Activated T-helper 2 cell treated with anti-CD3 and anti-CD28 coated beads, Interferon-gamma antibody, Interleukin-2, Interleukin-4, amounts not matched to agents 10 μg/mL and 5 μg/mL and 100 μg/mL, durations not matched to agents 14 hours and 24 hours and 36 hours (primary cell): ENCODE results near the gene ANKRD44. TPM values are rescaled to one million over a fixed set of nuclear protein-coding genes. Genes with fewer than 3 reads are reported as not detected.

Source experiments
- DNase-seq: peaks from one replicate; pipeline ENCODE4 v3.0.0; 2021; ENCODE audit warnings: low spot score
- H3K27ac Mint-ChIP-seq: one replicate; pipeline ENCODE4 v1.8.0; 2021; ENCODE audit warnings: mixed read lengths
- H3K27me3 Mint-ChIP-seq: one replicate; pipeline ENCODE4 v1.8.0; 2021; ENCODE audit warnings: low read depth, mixed read lengths
- H3K36me3 Mint-ChIP-seq: one replicate; pipeline ENCODE4 v1.8.0; 2021; ENCODE audit warnings: low read depth, mixed read lengths
- H3K4me1 Mint-ChIP-seq: one replicate; pipeline ENCODE4 v1.8.0; 2021; ENCODE audit warnings: low read depth, mixed read lengths
- H3K4me3 Mint-ChIP-seq: one replicate; pipeline ENCODE4 v1.8.0; 2021; ENCODE audit warnings: low read depth, mild to moderate bottlenecking, moderate library complexity, mixed read lengths
- H3K9me3 Mint-ChIP-seq: one replicate; pipeline ENCODE4 v1.8.0; 2021; ENCODE audit warnings: mixed read lengths
- intact Hi-C: fragments of 100-400 bp; cut with micrococcal nuclease; formaldehyde crosslinking; loops from one replicate; pipeline ENCODE4 v1.15.1; 2023
- total RNA-seq: library from RNA; stranded (reverse); gene quantifications from 2 replicates; pipeline ENCODE4 v1.2.3, GENCODE V29; 2022

The ANKRD44 gene
- total RNA-seq, 1 donor from 2014 or later, result 120 TPM

DNA sequence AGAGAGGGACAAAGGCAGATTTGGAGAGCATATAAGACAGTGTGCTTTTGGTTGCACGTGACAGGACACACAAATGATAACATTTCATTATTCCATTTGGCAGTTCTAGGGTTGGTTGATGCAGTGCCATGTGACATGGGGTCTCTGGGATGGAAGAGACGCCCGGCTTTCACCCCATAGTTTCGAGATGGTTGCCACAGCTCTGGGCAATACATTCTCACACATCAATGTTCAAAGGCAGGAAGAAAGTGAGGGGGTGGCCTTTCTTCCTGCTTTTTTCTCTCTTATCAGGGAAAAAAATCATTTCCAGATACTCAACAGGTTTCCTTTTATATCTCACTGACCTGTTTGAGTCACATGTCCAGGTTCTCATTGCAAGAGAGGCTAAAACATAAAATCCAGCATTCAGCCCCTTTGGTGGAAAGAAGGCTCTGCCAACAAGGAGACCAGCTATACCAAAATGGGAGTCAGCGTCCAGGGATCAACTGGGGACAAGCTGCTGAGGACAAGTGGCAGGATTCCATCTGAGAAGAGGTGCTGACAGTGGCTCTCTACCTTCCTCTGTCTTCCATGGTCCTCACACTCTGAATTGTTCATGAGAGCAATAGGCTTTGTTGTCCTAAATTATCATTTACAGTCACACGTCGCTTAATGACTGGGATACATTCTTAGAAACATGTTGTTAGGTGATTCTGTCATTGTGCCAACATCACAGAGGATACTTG is 29.1 kb upstream of the ANKRD44 start:
- no peak overlapping the region for H3K4me3 Mint-ChIP-seq
- H3K27ac Mint-ChIP-seq, result peak overlapping the region; percentile 14
- peaks cover 13% of the 10 kb centered on the region for H3K4me1 Mint-ChIP-seq
- H3K36me3 Mint-ChIP-seq, result no peaks in the 10 kb centered on the region
- no peaks in the 10 kb centered on the region for H3K9me3 Mint-ChIP-seq
- no peaks in the 10 kb centered on the region for H3K27me3 Mint-ChIP-seq
- intact Hi-C loops, result no loop called here
- no peak for DNase-seq

DNA sequence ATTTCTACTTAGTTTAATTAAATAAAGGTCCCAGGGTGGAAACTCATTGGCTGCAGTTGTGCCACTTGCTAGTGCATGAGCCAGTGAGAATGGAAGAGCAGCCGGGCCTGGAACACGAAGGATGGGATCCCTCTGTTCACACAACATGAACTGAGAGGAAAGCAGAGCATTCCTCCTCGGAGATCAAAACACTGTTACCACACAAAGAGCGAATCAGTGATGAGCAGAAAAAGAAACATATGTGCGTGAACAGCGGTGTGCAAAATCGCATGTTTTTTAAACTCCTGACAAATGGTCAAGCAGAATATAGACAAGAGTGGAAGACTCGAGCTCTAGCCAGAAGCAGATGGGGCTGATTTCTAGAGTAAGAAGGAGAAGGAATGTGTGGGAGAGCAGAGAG is 28.4 kb upstream of the ANKRD44 start:
- intact Hi-C loops, result no loop called here

DNA sequence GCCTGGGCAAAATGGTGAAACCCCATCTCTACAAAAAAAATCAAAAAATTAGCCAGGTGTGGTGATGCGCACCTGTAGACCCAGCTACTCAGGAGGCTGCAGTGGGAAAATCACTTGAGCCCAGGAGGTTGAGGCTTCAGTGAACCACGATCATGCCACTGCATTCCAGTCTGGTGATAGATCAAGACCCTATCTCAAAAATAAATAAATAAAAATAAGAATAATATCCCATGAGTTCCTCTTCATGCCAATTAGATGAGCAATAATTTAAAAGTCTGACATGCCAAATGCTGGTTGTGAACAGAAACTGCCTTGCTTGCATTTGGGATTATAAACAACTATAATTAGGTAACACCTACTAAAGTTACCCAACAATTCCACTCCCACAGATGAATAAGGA is 22.1 kb upstream of the ANKRD44 start:
- Mint-ChIP-seq H3K36me3 (peaks cover 15% of the 10 kb centered on the region), H3K4me3 (no peak overlapping the region), H3K27ac (no peak overlapping the region), H3K9me3 (peaks cover 20% of the 10 kb centered on the region), H3K27me3 (no peaks in the 10 kb centered on the region), H3K4me1 (peaks cover 14% of the 10 kb centered on the region)
- intact Hi-C loops, result no loop called here
- DNase-seq, result no peak

More for the DNA sequence above, 28.4 kb upstream of the ANKRD44 start:
- H3K27me3 Mint-ChIP-seq, result no peaks in the 10 kb centered on the region
- no peak for DNase-seq
- H3K27ac Mint-ChIP-seq, result peak overlapping the region; percentile 14
- no peaks in the 10 kb centered on the region for H3K9me3 Mint-ChIP-seq
- peaks cover 13% of the 10 kb centered on the region for H3K4me1 Mint-ChIP-seq
- H3K36me3 Mint-ChIP-seq, result no peaks in the 10 kb centered on the region
- no peak overlapping the region for H3K4me3 Mint-ChIP-seq

DNA sequence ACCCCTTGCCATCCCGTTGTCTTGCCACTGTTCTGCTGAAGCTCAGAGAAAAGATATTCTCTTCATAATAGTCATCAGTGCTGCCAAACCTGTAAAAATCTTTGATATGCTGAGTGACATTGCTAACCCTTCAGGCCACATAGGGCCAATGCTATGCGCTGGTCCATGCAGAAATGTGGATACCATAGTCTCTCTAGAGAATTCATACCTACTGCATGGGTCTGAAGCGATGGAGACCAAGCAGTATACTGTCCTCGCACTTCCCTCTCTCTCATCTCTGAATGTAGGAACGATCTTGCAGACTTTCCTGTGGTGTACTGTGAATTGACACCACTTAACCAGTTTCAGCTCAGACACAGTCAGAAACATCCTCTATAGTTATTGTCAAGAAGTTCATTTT is 17.9 kb upstream of the ANKRD44 start:
- intact Hi-C loops, result loop anchor here (5.0 kb wide), 1 partner anchor 34 kb away; no protein-coding TSS in a partner anchor
- peaks cover 20% of the 10 kb centered on the region for H3K9me3 Mint-ChIP-seq
- peaks cover 15% of the 10 kb centered on the region for H3K36me3 Mint-ChIP-seq
- no peaks in the 10 kb centered on the region for H3K27me3 Mint-ChIP-seq
- no peak for DNase-seq
- peaks cover 45% of the 10 kb centered on the region for H3K4me1 Mint-ChIP-seq
- peak overlapping the region; percentile 95 for H3K27ac Mint-ChIP-seq
- peak overlapping the region; percentile 28 for H3K4me3 Mint-ChIP-seq

DNA sequence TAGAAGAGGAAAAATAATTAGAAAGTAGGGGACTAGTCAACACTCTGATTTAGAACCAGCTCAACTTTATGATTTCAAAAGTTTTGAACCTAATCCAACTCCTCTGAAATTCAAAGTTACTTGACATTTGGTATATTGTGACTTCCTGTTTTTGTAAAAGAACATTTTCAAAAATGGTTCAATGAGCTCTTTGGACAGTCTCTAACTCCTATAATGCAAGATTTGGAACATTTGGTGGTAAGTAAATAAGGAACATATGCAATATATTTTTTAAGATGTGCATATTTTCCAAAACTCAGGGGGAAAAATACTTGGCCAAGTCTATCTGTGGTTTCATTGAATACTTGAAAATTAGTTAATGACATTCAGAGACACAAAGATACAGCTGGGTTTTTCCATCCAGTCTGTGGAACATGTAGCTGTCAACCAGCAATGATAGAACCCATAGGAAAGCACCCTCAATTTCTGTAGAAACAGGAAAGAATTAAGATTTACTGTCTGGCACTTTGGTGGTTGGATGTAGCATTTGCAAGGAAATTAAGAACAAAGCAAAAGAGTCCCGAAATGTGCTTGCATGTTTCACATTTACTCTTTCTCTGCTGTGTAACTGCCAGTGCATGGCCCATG is 17.0 kb upstream of the ANKRD44 start:
- Mint-ChIP-seq H3K4me3 (peak overlapping the region; percentile 40), H3K36me3 (peaks cover 15% of the 10 kb centered on the region), H3K9me3 (peaks cover 20% of the 10 kb centered on the region), H3K27ac (peak overlapping the region; percentile 95), H3K27me3 (no peaks in the 10 kb centered on the region), H3K4me1 (peaks cover 54% of the 10 kb centered on the region)
- intact Hi-C loops, result loop anchor here (1.0 to 5.0 kb wide), 2 partner anchors 19 to 35 kb away; no protein-coding TSS in a partner anchor
- no peak for DNase-seq

DNA sequence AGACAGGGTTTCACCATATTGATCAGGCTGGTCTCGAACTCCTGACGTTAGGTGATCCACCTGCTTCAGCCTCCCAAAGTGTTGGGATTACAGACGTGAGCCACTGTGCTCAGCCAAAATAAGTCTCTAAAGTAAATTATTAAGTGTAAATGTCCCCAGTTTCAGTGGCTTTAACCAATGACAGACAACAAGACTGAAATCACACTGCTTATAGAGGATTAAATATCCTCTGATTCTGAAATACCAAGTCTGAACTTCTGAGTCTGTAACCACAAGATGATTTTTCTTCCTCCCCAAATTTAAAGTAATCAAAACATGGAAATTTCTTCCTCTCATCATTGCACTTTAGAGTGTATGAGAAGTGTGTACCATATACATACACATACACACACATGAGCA is 16.5 kb upstream of the ANKRD44 start:
- Mint-ChIP-seq H3K4me3 (peak overlapping the region; percentile 40), H3K27me3 (no peaks in the 10 kb centered on the region), H3K9me3 (peaks cover 20% of the 10 kb centered on the region)

DNA sequence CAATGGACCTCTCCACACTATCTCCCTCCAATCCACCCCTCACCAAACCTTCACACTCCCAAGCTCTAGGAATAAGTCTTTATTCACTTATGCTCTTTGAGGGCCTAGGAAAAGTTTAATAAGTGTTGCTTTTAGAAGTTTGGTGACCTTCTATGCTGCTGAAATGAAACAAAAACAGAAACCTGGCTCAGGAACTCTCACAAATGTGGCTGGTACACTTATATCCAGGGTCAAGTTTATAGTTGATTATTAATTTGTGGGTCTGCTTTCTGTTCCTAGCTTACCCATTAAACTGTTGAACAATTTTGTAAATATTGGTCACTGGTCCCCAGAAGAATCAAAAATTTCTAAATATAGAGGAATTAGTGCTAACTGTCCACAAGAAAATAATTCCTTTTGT is 14.2 kb upstream of the ANKRD44 start:
- Mint-ChIP-seq H3K9me3 (peaks cover 6% of the 10 kb centered on the region), H3K27ac (peak overlapping the region; percentile 83), H3K27me3 (no peaks in the 10 kb centered on the region), H3K4me1 (peaks cover 64% of the 10 kb centered on the region), H3K4me3 (peak overlapping the region; percentile 31), H3K36me3 (peaks cover 4% of the 10 kb centered on the region)
- intact Hi-C loops, result loop anchor here (5.0 kb wide), 1 partner anchor 38 kb away; no protein-coding TSS in a partner anchor
- no peak for DNase-seq

More for the DNA sequence above, 16.5 kb upstream of the ANKRD44 start:
- peaks cover 15% of the 10 kb centered on the region for H3K36me3 Mint-ChIP-seq
- peak overlapping the region; percentile 95 for H3K27ac Mint-ChIP-seq
- intact Hi-C loops, result loop anchor here (1.0 to 5.0 kb wide), 2 partner anchors 19 to 35 kb away; no protein-coding TSS in a partner anchor
- DNase-seq, result no peak
- peaks cover 55% of the 10 kb centered on the region for H3K4me1 Mint-ChIP-seq

DNA sequence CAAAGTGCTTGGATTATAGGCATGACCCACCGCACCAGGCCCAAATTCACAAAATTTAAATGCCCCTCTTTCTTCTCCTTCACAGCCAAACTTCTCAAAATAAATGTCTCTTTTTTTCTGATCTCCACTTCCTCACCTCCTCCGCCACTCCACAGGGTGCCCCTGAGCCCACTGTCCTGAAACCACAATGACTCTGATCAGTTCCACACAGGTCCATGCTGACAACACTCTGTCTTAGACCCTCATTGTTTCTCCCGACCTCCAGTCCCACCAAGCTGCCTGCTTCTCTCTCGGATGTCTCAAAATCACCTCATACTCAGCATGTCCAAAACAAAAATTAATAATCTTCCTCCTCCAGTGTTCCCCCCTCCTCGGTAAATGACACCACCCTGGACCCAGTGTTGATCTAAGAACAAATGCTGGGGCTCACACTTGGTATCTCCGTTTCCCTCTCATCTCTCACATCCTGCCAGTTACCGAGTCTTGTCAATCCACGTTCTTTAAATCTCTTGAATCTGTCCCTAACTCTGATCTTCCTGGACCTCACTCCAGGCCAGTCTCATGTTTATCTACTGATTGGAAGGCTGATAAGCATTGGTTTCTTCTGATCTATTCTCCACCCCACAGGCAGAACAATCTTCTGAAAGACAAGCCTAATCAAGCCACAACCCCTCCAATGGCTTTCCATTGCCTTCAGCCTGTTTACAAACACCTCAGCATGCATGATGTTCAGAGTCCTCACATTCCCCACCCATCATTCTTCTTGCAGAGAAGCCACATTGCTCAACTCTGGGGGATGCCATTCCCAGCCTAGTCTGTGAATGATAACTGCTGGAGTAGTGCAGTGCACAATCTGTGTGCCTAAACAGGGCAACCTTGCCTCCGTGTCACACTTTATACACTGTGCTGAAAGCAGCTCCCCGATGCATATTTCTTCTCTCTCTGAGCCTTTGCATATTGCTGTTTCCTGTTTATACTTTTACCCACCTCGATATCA is 12.4 kb upstream of the ANKRD44 start:
- Mint-ChIP-seq H3K9me3 (no peaks in the 10 kb centered on the region), H3K4me1 (peaks cover 56% of the 10 kb centered on the region), H3K27ac (peak overlapping the region; percentile 92), H3K27me3 (no peaks in the 10 kb centered on the region), H3K36me3 (peaks cover 4% of the 10 kb centered on the region), H3K4me3 (peak overlapping the region; percentile 62)
- intact Hi-C loops, result loop anchor here (1.0 kb wide), 1 partner anchor 12 kb away; no protein-coding TSS in a partner anchor
- DNase-seq, result peak; percentile 20

DNA sequence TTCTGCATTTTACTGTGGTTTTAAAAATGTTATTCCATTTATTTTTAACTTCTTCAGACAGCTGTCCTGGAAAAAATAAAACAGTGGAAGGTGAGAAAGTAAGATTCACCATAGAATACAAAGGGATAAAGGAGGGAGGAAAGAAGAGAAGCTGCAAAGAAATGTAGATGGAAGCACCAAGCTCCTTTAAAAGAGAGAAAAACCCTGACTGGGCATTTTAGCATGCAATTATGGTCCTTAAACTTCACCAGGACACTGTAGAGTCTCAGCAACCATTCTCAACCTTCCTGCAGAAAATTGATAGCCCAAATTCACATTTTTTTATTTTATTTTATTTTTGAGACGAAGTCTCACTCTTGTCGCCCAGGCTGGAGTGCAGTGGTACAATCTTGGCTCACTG is 11.6 kb upstream of the ANKRD44 start:
- DNase-seq, result no peak
- no peak overlapping the region for H3K27ac Mint-ChIP-seq
- H3K4me3 Mint-ChIP-seq, result no peak overlapping the region

DNA sequence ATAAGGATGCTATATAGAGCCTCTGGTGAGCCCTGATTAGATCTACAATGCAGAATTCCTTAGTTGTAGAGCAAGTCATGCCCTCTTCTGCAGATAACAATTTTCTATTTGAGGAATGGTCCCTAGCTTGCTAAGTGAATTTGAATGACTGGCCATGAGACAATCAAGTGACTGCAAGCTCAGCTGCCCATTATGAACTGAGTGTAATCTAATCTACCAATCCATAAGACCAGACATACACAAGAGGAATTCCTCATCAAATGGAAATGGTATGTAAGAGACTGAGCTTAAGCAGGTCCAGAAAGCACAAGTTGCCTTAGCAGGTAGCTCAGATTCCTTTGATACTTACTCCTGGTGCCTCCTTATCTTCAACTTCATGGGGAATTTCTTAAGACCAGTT is 4.8 kb upstream of the ANKRD44 start:
- intact Hi-C loops, result no loop called here
- peaks cover 31% of the 10 kb centered on the region for H3K4me1 Mint-ChIP-seq
- H3K27ac Mint-ChIP-seq, result no peak overlapping the region
- no peak overlapping the region for H3K4me3 Mint-ChIP-seq
- no peaks in the 10 kb centered on the region for H3K9me3 Mint-ChIP-seq
- DNase-seq, result no peak
- H3K36me3 Mint-ChIP-seq, result peaks cover 4% of the 10 kb centered on the region
- H3K27me3 Mint-ChIP-seq, result no peaks in the 10 kb centered on the region

More for the DNA sequence above, 11.6 kb upstream of the ANKRD44 start:
- Mint-ChIP-seq H3K36me3 (peaks cover 4% of the 10 kb centered on the region), H3K9me3 (no peaks in the 10 kb centered on the region), H3K27me3 (no peaks in the 10 kb centered on the region), H3K4me1 (peaks cover 47% of the 10 kb centered on the region)
- intact Hi-C loops, result no loop called here

DNA sequence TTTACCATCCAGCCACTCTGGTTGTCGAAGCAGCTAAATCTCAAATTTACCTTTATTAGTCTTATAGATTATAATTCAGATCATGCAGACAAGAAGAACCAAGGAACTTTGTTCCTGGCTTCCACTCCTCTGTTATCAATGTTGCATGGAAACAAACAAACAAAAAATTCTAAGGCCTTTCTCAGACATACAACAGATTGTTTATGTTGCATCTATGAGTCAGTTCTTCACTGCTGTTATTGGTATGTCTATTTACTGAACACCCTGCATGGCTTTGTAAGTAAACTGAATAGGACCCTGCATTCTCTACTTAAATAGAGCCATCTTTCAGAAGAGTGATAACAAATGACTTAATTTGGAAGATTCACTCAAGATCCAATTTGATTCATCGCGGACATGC is 1.6 kb upstream of the ANKRD44 start:
- no peak for DNase-seq
- H3K4me1 Mint-ChIP-seq, result peaks cover 47% of the 10 kb centered on the region
- no peak overlapping the region for H3K27ac Mint-ChIP-seq
- H3K4me3 Mint-ChIP-seq, result peak overlapping the region; percentile 78
- intact Hi-C loops, result no loop called here
- H3K36me3 Mint-ChIP-seq, result peaks cover 10% of the 10 kb centered on the region
- no peaks in the 10 kb centered on the region for H3K27me3 Mint-ChIP-seq
- H3K9me3 Mint-ChIP-seq, result no peaks in the 10 kb centered on the region

DNA sequence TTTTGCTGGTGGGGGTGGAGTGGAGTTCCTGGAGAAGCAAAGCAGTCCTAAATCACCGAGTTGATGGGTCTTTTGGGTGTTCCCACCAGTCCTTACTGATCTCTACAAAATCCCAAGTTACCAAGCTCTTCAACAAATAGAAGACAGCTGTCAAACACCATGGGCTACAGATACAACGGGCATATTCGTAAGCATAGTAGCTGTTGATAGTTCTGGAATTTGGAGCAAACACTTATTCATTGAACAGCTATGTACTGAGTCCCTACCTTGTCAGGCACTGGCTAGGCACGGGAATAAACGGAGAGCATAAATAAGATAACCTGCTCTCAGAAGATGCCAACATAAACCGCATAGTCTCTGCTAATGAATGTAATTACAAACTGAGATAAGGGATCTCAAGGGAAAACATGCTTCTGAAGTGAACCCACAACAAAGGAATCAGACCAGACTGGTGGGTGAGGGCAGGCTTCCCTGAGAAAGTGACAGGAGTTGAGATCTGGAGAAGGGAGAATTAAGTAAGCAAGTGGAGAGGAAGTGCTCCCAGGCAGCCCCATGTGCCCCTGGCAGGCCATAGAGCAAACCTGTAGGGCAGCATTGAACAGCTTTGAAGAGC is 947 bp upstream of the ANKRD44 start:
- no peak for DNase-seq
- Mint-ChIP-seq H3K36me3 (peaks cover 13% of the 10 kb centered on the region), H3K4me3 (peak overlapping the region; percentile 78), H3K27ac (peak overlapping the region; percentile 79), H3K9me3 (no peaks in the 10 kb centered on the region), H3K27me3 (no peaks in the 10 kb centered on the region), H3K4me1 (peaks cover 54% of the 10 kb centered on the region)
- intact Hi-C loops, result loop anchor here (1.0 to 2.0 kb wide), 3 partner anchors 12 to 199 kb away; no protein-coding TSS in a partner anchor
